DND-41 (cell line): ENCODE measurements around the gene MAB21L4.
"Not testable (repeated sequence)": the region's sequence is repeated elsewhere in the genome, so short reads cannot be mapped to it uniquely, and the experiment has no call there.

Experiments
- ATAC-seq: fragments of 200-7000 bp; cut with Tn5 transposase; 3 replicates; pipeline ENCODE4 v1.9.1; 2021; ENCODE audit warnings: low read depth; ENCODE audit not compliant: insufficient read depth
- DNase-seq: peaks from one replicate; pipeline ENCODE4 v3.0.0-alpha.2; 2020
- H2AFZ ChIP-seq: 2 replicates; pipeline ENCODE4 v1.6.0; 2012; ENCODE audit warnings: low read depth, low read length
- H3K27ac ChIP-seq: 2 replicates; pipeline ENCODE4 v1.5.1; 2012; ENCODE audit warnings: low read length, inconsistent platforms
- H3K27me3 ChIP-seq: fragments of 200-600 bp; sonication (generic); 2 replicates; pipeline ENCODE4 v1.6.0; 2012; ENCODE audit warnings: low read length, mild to moderate bottlenecking, inconsistent platforms; ENCODE audit not compliant: insufficient read depth, poor library complexity
- H3K36me3 ChIP-seq: 2 replicates; pipeline ENCODE4 v1.5.1; 2012; ENCODE audit warnings: low read length, inconsistent platforms; ENCODE audit not compliant: insufficient read depth
- H3K4me1 ChIP-seq: 2 replicates; pipeline ENCODE4 v1.5.1; 2012; ENCODE audit warnings: mild to moderate bottlenecking, low read length; ENCODE audit not compliant: insufficient read depth
- H3K4me2 ChIP-seq: 2 replicates; pipeline ENCODE4 v1.6.0; 2012; ENCODE audit warnings: mild to moderate bottlenecking, moderate library complexity, low read length, inconsistent platforms; ENCODE audit not compliant: insufficient read depth
- H3K4me3 ChIP-seq, 2 experiments: fragments of 200-600 bp in 1 of 2; shearing (Covaris generic) in 1 of 2; 2 replicates each; pipeline ENCODE4 v1.5.1; 2012 to 2016; ENCODE audit warnings: inconsistent platforms in 2 of 2, low read length in 2 of 2, mild to moderate bottlenecking in 2 of 2, low read depth in 1 of 2, moderate library complexity in 1 of 2
- H3K79me2 ChIP-seq: 2 replicates; pipeline ENCODE4 v1.6.0; 2012; ENCODE audit warnings: low read length, inconsistent platforms; ENCODE audit not compliant: insufficient read depth
- H3K9ac ChIP-seq: 2 replicates; pipeline ENCODE4 v1.6.0; 2012; ENCODE audit warnings: low read depth, mild to moderate bottlenecking, inconsistent platforms, low read length, moderate library complexity
- H3K9me3 ChIP-seq: 2 replicates; pipeline ENCODE4 v1.5.1; 2012; ENCODE audit warnings: low read length, moderate library complexity, mild to moderate bottlenecking, inconsistent platforms; ENCODE audit not compliant: insufficient read depth, severe bottlenecking
- H4K20me1 ChIP-seq: 2 replicates; pipeline ENCODE4 v1.6.0; 2012; ENCODE audit warnings: low read length; ENCODE audit not compliant: insufficient read depth
- EZH2 ChIP-seq: IDR thresholded peaks from 3 replicates; pipeline ENCODE4 v1.6.1; 2012; ENCODE audit warnings: borderline replicate concordance, low read depth, mild to moderate bottlenecking, moderate library complexity, low read length, inconsistent platforms; ENCODE audit not compliant: severe bottlenecking
- TF ChIP-seq, protein P1 (sequence below): IDR thresholded peaks from 2 replicates; pipeline ENCODE4 v1.5.1; 2012; ENCODE audit warnings: borderline replicate concordance, low read length, moderate library complexity, mild to moderate bottlenecking; ENCODE audit not compliant: poor library complexity, severe bottlenecking; ENCODE audit errors: extremely low read depth

MAB21L4 gene

DNA sequence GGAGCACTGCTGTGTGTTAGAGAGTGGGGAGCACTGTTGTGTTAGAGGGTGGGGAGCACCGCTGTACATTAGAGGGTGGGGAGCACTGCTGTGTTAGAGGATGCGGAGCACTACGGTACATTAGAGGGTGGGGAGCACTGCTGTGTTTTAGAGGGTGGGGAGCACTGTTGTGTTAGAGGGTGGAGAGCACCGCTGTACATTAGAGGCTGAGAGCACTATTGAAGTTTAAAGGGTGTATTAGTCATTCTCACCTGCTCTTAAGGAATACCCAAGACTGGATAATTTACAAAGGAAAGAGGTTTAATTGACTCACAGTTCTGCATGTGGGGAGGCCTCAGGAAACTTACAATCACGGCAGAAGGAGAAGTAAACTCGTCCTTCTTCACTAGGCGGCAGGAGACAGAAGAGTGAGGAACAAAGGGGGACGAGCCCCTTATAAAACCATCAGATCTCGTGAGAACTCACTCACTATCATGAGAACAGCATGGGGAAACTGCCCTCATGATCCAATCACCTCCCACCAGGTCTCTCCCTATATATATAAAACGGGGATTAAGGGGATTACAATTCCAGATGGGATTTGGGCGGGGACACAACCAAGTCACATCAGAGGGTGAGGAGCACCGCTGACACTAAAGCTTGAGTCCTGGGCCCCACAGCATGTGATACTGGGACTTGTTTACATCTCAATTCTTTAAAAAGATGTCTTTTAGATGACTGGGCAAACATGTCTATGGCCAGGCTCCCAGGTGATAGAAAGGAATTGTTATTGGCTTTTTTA lies 46.9 kb downstream of the MAB21L4 start:
- no peaks in the 10 kb centered on the region for H3K36me3 ChIP-seq
- H3K27me3 ChIP-seq: peaks cover 2% of the 10 kb centered on the region
- no peak for ATAC-seq

DNA sequence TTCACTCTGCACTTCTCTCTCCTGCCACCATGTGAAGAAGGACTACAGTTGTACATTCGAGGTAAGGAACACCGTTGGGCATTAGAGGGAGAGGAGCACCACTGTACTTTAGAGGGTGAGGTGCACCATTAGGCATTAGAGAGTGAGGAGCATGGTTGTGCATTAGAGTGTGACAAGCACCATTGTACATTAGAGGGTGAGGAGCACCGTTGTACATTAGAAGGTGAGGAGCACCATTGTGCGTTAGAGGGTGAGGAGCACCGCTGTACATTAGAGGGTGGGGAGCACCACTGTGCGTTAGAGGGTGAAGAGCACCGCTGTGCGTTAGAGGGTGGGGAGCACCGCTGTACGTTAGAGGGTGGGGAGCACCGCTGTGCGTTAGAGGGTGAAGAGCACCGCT lies 48.1 kb downstream of the MAB21L4 start:
- DNase-seq: no peak
- Histone ChIP-seq H4K20me1 (no peaks in the 10 kb centered on the region), H2AFZ (no peak overlapping the region), H3K79me2 (no peaks in the 10 kb centered on the region), H3K27ac (no peak overlapping the region), H3K4me2 (no peak overlapping the region), H3K27me3 (peaks cover 8% of the 10 kb centered on the region), H3K36me3 (no peaks in the 10 kb centered on the region), H3K4me3 (no peak overlapping the region), H3K4me1 (no peaks in the 10 kb centered on the region), H3K9me3 (no peaks in the 10 kb centered on the region), H3K9ac (no peak overlapping the region)
- ATAC-seq: no peak
- no peak for TF ChIP-seq EZH2
- TF ChIP-seq, protein P1, sequence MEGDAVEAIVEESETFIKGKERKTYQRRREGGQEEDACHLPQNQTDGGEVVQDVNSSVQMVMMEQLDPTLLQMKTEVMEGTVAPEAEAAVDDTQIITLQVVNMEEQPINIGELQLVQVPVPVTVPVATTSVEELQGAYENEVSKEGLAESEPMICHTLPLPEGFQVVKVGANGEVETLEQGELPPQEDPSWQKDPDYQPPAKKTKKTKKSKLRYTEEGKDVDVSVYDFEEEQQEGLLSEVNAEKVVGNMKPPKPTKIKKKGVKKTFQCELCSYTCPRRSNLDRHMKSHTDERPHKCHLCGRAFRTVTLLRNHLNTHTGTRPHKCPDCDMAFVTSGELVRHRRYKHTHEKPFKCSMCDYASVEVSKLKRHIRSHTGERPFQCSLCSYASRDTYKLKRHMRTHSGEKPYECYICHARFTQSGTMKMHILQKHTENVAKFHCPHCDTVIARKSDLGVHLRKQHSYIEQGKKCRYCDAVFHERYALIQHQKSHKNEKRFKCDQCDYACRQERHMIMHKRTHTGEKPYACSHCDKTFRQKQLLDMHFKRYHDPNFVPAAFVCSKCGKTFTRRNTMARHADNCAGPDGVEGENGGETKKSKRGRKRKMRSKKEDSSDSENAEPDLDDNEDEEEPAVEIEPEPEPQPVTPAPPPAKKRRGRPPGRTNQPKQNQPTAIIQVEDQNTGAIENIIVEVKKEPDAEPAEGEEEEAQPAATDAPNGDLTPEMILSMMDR: no peak

More for the DNA sequence above, 46.9 kb downstream of the MAB21L4 start:
- Histone ChIP-seq H3K4me1 (no peaks in the 10 kb centered on the region), H3K9me3 (no peaks in the 10 kb centered on the region), H3K4me3 (no peak overlapping the region), H3K4me2 (no peak overlapping the region), H2AFZ (no peak overlapping the region), H3K79me2 (no peaks in the 10 kb centered on the region), H3K9ac (no peak overlapping the region), H4K20me1 (no peaks in the 10 kb centered on the region), H3K27ac (no peak overlapping the region)
- TF ChIP-seq EZH2: no peak
- TF ChIP-seq, protein P1: no peak
- no peak for DNase-seq

DNA sequence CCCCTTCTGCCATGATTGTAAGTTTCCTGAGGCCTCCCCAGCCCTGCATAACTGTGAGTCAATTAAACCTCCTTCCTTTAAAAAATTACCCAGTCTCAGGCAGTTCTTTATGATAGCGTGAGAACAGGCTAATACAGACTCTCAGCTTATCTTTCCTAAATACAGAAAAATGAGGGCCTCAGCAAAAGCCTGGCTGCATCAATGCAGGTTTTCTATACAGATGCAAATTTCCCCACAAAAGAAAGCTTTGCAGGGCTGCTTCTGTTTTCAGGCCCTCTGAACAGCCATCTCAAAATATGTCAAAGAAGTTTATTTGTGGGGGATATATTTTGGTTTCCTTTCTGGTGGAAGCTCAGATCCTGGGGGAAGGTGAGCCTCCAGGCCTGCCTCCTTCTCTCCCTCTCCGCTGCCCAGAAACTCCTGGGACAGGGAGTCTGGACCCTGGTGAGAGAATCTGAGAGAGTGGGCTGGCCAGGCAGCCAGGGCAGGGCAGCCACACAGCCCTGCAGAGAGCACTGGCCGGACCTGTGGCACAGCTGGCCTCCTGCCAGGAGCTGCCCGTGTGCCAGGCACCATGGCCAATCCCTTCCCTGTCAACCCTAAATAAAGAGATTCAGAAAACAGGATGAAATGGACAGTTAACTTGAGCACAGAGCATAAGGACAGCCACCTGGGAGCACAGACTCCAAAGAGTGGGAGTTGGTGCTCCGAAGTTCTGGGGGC lies 48.9 kb downstream of the MAB21L4 start:
- TF ChIP-seq EZH2: no peak
- TF ChIP-seq, protein P1: no peak
- no peak overlapping the region for H3K4me3 ChIP-seq
- no peak overlapping the region for H3K9ac ChIP-seq
- no peaks in the 10 kb centered on the region for H3K79me2 ChIP-seq
- H3K36me3 ChIP-seq: no peaks in the 10 kb centered on the region
- ATAC-seq (no peak), DNase-seq (no peak)
- peaks cover 8% of the 10 kb centered on the region for H3K27me3 ChIP-seq
- no peaks in the 10 kb centered on the region for H3K4me1 ChIP-seq
- no peak overlapping the region for H2AFZ ChIP-seq
- no peak overlapping the region for H3K4me2 ChIP-seq
- H4K20me1 ChIP-seq: no peaks in the 10 kb centered on the region
- H3K9me3 ChIP-seq: no peaks in the 10 kb centered on the region
- H3K27ac ChIP-seq: no peak overlapping the region

DNA sequence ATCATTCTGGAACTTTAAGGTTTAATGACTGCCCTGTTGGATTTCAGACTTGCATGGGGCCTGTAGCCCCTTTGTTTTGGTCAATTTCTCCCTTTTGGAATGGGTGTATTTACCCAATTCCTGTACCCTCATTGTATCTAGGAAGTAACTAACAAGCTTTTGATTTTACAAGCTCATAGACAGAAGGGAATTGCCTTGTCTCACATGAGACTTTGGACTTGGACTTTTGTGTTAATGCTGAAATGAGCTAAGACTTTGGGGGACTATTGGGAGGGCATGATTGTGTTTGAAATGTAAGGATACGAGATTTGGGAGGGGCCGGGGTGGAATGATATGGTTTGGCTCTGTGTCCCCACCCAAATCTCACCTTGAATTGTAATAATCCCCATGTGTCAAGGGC lies 49.6 kb downstream of the MAB21L4 start:
- H3K79me2 ChIP-seq, H3K9me3 ChIP-seq, H3K27ac ChIP-seq, H3K4me1 ChIP-seq, H3K27me3 ChIP-seq, H2AFZ ChIP-seq, H3K9ac ChIP-seq, H4K20me1 ChIP-seq, ATAC-seq, H3K4me2 ChIP-seq, DNase-seq, H3K4me3 ChIP-seq, H3K36me3 ChIP-seq: not testable (repeated sequence)
